HEK293 (cell line): ENCODE results near the gene BCL7A.

ENCODE experiments used
- CTCF ChIP-seq: fragments of 450-650 bp; formaldehyde crosslinking; IDR thresholded peaks from 2 replicates; pipeline ENCODE4 v1.5.1; 2016; ENCODE audit warnings: missing biosample characterization, missing genetic modification characterization
- FEZF1 ChIP-seq: fragments of 450-650 bp; formaldehyde crosslinking; IDR thresholded peaks from 2 replicates; pipeline ENCODE4 v1.5.1; 2016; ENCODE audit warnings: missing biosample characterization, missing genetic modification characterization
- SP2 ChIP-seq: fragments of 450-650 bp; formaldehyde crosslinking; IDR thresholded peaks from 2 replicates; pipeline ENCODE4 v1.5.1; 2016; ENCODE audit warnings: missing biosample characterization, missing genetic modification characterization
- TCF7L2 ChIP-seq: IDR thresholded peaks from 2 replicates; pipeline ENCODE4 v1.6.1; 2011; ENCODE audit warnings: low read depth, mild to moderate bottlenecking, inconsistent platforms, low read length, moderate library complexity, borderline replicate concordance
- ZBTB20 ChIP-seq: fragments of 450-650 bp; formaldehyde crosslinking; IDR thresholded peaks from 2 replicates; pipeline ENCODE4 v1.5.1; 2016; ENCODE audit warnings: missing biosample characterization, missing genetic modification characterization
- ZBTB49 ChIP-seq: fragments of 450-650 bp; formaldehyde crosslinking; IDR thresholded peaks from 2 replicates; pipeline ENCODE4 v1.5.1; 2016; ENCODE audit warnings: missing biosample characterization, missing genetic modification characterization, low read depth
- ZNF530 ChIP-seq: fragments of 450-650 bp; formaldehyde crosslinking; IDR thresholded peaks from 2 replicates; pipeline ENCODE4 v1.5.1; 2016; ENCODE audit warnings: low read depth, missing biosample characterization, missing genetic modification characterization
- ZNF600 ChIP-seq: fragments of 450-650 bp; formaldehyde crosslinking; IDR thresholded peaks from 2 replicates; pipeline ENCODE4 v1.5.1; 2016; ENCODE audit warnings: missing biosample characterization, missing genetic modification characterization
- ZNF658 ChIP-seq: fragments of 450-650 bp; formaldehyde crosslinking; IDR thresholded peaks from 2 replicates; pipeline ENCODE4; 2016; ENCODE audit warnings: missing biosample characterization, missing genetic modification characterization
- ZNF777 ChIP-seq: fragments of 450-650 bp; formaldehyde crosslinking; IDR thresholded peaks from 2 replicates; pipeline ENCODE4 v1.5.1; 2017; ENCODE audit warnings: missing biosample characterization, missing genetic modification characterization, borderline replicate concordance
- ZNF830 ChIP-seq: fragments of 450-650 bp; IDR thresholded peaks from 2 replicates; pipeline ENCODE4 v1.5.0; 2018; ENCODE audit warnings: missing biosample characterization, missing genetic modification characterization, low read depth, mild to moderate bottlenecking, moderate library complexity
- ZSCAN4 ChIP-seq: fragments of 450-650 bp; formaldehyde crosslinking; IDR thresholded peaks from 2 replicates; pipeline ENCODE4 v1.5.1; 2017; ENCODE audit warnings: missing biosample characterization, missing genetic modification characterization
- ZSCAN5A ChIP-seq: fragments of 450-650 bp; formaldehyde crosslinking; IDR thresholded peaks from 2 replicates; pipeline ENCODE4 v1.5.1; 2016; ENCODE audit warnings: missing biosample characterization, missing genetic modification characterization

- TF ChIP-seq ZBTB20 (no peak), FEZF1 (tag by site-specific recombination) (no peak), TCF7L2 (no peak), ZBTB49 (tag by site-specific recombination) (no peak), ZNF658 (tag by site-specific recombination) (no peak), SP2 (tag by site-specific recombination) (no peak), CTCF (tag by site-specific recombination) (no peak), ZSCAN4 (tag by site-specific recombination) (no peak), ZSCAN5A (no peak), ZNF530 (tag by site-specific recombination) (no peak), ZNF777 (no peak), ZNF830 (tag by site-specific recombination) (no peak), ZNF600 (tag by site-specific recombination) (0 out of 2 replicates have a peak, but pooled peaks have one; percentile 15)
Observed at GRCh38 chr12:122099856-122100255, 78.2 kb downstream of the BCL7A start.
